HEK293 (cell line): ENCODE results near the gene TSTD2.

Experiments
- CTCF ChIA-PET: fragments of 350-600 bp; formaldehyde crosslinking; extraction: SDS; loops from one replicate; lab custom pipeline; 2021; ENCODE audit warnings: antibody characterized with exemption; lab: Yijun Ruan, JAX
- POLR2A ChIA-PET: fragments of 300-600 bp; formaldehyde crosslinking; extraction: SDS; loops from one replicate; lab custom pipeline; 2020; ENCODE audit warnings: antibody characterized with exemption, inconsistent platforms; lab: Yijun Ruan, JAX
- H3K27ac ChIP-seq: fragments of 200-500 bp; sonication (Bioruptor generic); 2 replicates; pipeline ENCODE4 v1.5.1; 2014; ENCODE audit warnings: low read depth, low read length, control low read depth, inconsistent platforms; ENCODE audit errors: extremely low read depth
- H3K36me3 ChIP-seq, 2 experiments: fragments of 200-500 bp in 1 of 2; sonication (Bioruptor generic) in 1 of 2; 1 replicate in 1 of 2; 2 replicates in 1 of 2; pipeline ENCODE4 v1.5.1; 2014 to 2017; ENCODE audit warnings: inconsistent platforms in 2 of 2, low read length in 2 of 2; ENCODE audit not compliant: control insufficient read depth in 2 of 2, insufficient read depth in 1 of 2
- H3K4me1 ChIP-seq: fragments of 200-500 bp; sonication (Bioruptor generic); 2 replicates; pipeline ENCODE4 v1.5.1; 2014; ENCODE audit warnings: mild to moderate bottlenecking, low read length, inconsistent platforms; ENCODE audit not compliant: control insufficient read depth, insufficient read depth
- H3K4me3 ChIP-seq: 2 replicates; pipeline ENCODE4 v1.5.1; 2011; ENCODE audit warnings: low read depth, mild to moderate bottlenecking, control low read depth, low read length, moderate library complexity
- H3K9me3 ChIP-seq: fragments of 200-500 bp; sonication (Bioruptor generic); 2 replicates; pipeline ENCODE4 v1.5.1; 2014; ENCODE audit warnings: low read depth, low read length, inconsistent platforms; ENCODE audit not compliant: control insufficient read depth, insufficient read depth
- OSR2 ChIP-seq: fragments of 450-650 bp; formaldehyde crosslinking; IDR thresholded peaks from 2 replicates; pipeline ENCODE4 v1.5.1; 2016; ENCODE audit warnings: missing biosample characterization, missing genetic modification characterization
- PRDM4 ChIP-seq: fragments of 450-650 bp; formaldehyde crosslinking; IDR thresholded peaks from 2 replicates; pipeline ENCODE4 v1.5.1; 2017; ENCODE audit warnings: missing biosample characterization, missing genetic modification characterization
- REPIN1 ChIP-seq: fragments of 450-650 bp; formaldehyde crosslinking; IDR thresholded peaks from 2 replicates; pipeline ENCODE4 v1.5.1; 2017; ENCODE audit warnings: missing biosample characterization, missing genetic modification characterization, low read depth
- SP7 ChIP-seq: fragments of 450-650 bp; formaldehyde crosslinking; IDR thresholded peaks from 2 replicates; pipeline ENCODE4 v1.5.1; 2016; ENCODE audit warnings: missing biosample characterization, missing genetic modification characterization
- TCF7L2 ChIP-seq: IDR thresholded peaks from 2 replicates; pipeline ENCODE4 v1.6.1; 2011; ENCODE audit warnings: low read depth, mild to moderate bottlenecking, inconsistent platforms, low read length, moderate library complexity, borderline replicate concordance
- WT1 ChIP-seq: fragments of 450-650 bp; formaldehyde crosslinking; IDR thresholded peaks from 2 replicates; pipeline ENCODE4 v1.5.1; 2016; ENCODE audit warnings: missing biosample characterization, missing genetic modification characterization
- ZBTB20 ChIP-seq: fragments of 450-650 bp; formaldehyde crosslinking; IDR thresholded peaks from 2 replicates; pipeline ENCODE4 v1.5.1; 2016; ENCODE audit warnings: missing biosample characterization, missing genetic modification characterization
- ZBTB21 ChIP-seq: fragments of 450-650 bp; formaldehyde crosslinking; IDR thresholded peaks from 2 replicates; pipeline ENCODE4 v1.5.1; 2017; ENCODE audit warnings: missing biosample characterization, missing genetic modification characterization
- ZBTB7A ChIP-seq: fragments of 450-650 bp; formaldehyde crosslinking; IDR thresholded peaks from 2 replicates; pipeline ENCODE4 v1.5.1; 2016; ENCODE audit warnings: low read depth, missing biosample characterization, missing genetic modification characterization
- ZBTB8A ChIP-seq: fragments of 450-650 bp; formaldehyde crosslinking; IDR thresholded peaks from 2 replicates; pipeline ENCODE4 v1.5.1; 2016; ENCODE audit warnings: missing biosample characterization, missing genetic modification characterization
- ZFHX2 ChIP-seq: fragments of 450-650 bp; formaldehyde crosslinking; conservative IDR thresholded peaks from 2 replicates; pipeline ENCODE4 v1.5.1; 2016; ENCODE audit warnings: missing biosample characterization, missing genetic modification characterization
- ZNF138 ChIP-seq: fragments of 450-650 bp; formaldehyde crosslinking; IDR thresholded peaks from 2 replicates; pipeline ENCODE4 v1.5.1; 2016; ENCODE audit warnings: missing biosample characterization, missing genetic modification characterization, borderline replicate concordance
- ZNF169 ChIP-seq: fragments of 450-650 bp; formaldehyde crosslinking; IDR thresholded peaks from 2 replicates; pipeline ENCODE4 v1.5.1; 2016; ENCODE audit warnings: missing biosample characterization, missing genetic modification characterization
- ZNF2 ChIP-seq: fragments of 450-650 bp; formaldehyde crosslinking; IDR thresholded peaks from 2 replicates; pipeline ENCODE4 v1.5.1; 2016; ENCODE audit warnings: missing biosample characterization, missing genetic modification characterization
- ZNF211 ChIP-seq: fragments of 450-650 bp; formaldehyde crosslinking; IDR thresholded peaks from 2 replicates; pipeline ENCODE4 v1.5.1; 2016; ENCODE audit warnings: low read depth, missing biosample characterization, missing genetic modification characterization
- ZNF266 ChIP-seq: fragments of 450-650 bp; formaldehyde crosslinking; IDR thresholded peaks from 2 replicates; pipeline ENCODE4 v1.5.1; 2016; ENCODE audit warnings: missing biosample characterization, missing genetic modification characterization, low read depth
- ZNF354C ChIP-seq: fragments of 450-650 bp; formaldehyde crosslinking; IDR thresholded peaks from 2 replicates; pipeline ENCODE4 v1.5.1; 2016; ENCODE audit warnings: missing biosample characterization, missing genetic modification characterization, low read depth, borderline replicate concordance
- ZNF510 ChIP-seq: fragments of 450-650 bp; formaldehyde crosslinking; IDR thresholded peaks from 2 replicates; pipeline ENCODE4 v1.5.1; 2018; ENCODE audit warnings: mild to moderate bottlenecking, missing genetic modification characterization, missing biosample characterization; ENCODE audit not compliant: insufficient replicate concordance
- ZNF514 ChIP-seq: fragments of 450-650 bp; formaldehyde crosslinking; IDR thresholded peaks from 2 replicates; pipeline ENCODE4 v1.5.1; 2016; ENCODE audit warnings: missing biosample characterization, missing genetic modification characterization
- ZNF777 ChIP-seq: fragments of 450-650 bp; formaldehyde crosslinking; IDR thresholded peaks from 2 replicates; pipeline ENCODE4 v1.5.1; 2017; ENCODE audit warnings: missing biosample characterization, missing genetic modification characterization, borderline replicate concordance
- ZNF792 ChIP-seq: fragments of 450-650 bp; formaldehyde crosslinking; IDR thresholded peaks from 2 replicates; pipeline ENCODE4 v1.5.1; 2016; ENCODE audit warnings: missing biosample characterization, missing genetic modification characterization
- TF ChIP-seq, protein P1 (sequence below): fragments of 450-650 bp; formaldehyde crosslinking; IDR thresholded peaks from 2 replicates; pipeline ENCODE4 v1.5.1; 2016; ENCODE audit warnings: missing biosample characterization, missing genetic modification characterization, borderline replicate concordance

The TSTD2 gene

DNA sequence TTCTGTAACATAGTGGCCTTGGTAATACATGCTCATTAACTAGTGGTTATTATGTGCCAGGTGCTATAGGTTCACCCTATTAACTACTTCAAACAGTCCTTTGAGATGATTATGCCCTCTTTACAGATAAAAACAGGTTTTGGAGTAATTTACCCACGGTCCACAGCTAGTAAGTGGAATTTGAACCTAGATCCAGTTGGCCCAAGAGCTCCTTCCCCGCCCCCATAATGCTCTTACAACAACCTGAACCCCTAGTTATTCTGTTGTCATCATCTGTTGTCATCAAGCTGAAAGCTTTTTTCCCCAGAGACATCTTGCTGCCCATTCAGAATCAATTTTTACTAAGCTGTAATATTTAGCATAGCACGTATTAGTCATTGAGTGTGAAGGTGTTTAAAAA lies 40.8 kb upstream of the TSTD2 start (continued):
- TF ChIP-seq OSR2 (tag by site-specific recombination) (no peak), ZNF354C (no peak), ZNF510 (tag by site-specific recombination) (no peak)

- Histone ChIP-seq H3K36me3 (peaks cover 23 to 97% of the 10 kb centered on the region in 2 experiments), H3K4me3 (no peak overlapping the region), H3K9me3 (no peaks in the 10 kb centered on the region), H3K27ac (no peak overlapping the region), H3K4me1 (no peaks in the 10 kb centered on the region)
- ChIA-PET CTCF (interaction anchor here (0.6 to 1.2 kb wide), 2 partner anchors 218 to 1797 kb away, joined by 3 to 4 read pairs; partner anchors contain the start of gene ERCC6L2), POLR2A (no interaction called here)
- TF ChIP-seq WT1 (tag by site-specific recombination) (no peak), SP7 (tag by site-specific recombination) (peak; percentile 77)
These were observed 39.2 kb upstream of the TSTD2 start for GRCh38 chr9:97672403-97672802.

DNA sequence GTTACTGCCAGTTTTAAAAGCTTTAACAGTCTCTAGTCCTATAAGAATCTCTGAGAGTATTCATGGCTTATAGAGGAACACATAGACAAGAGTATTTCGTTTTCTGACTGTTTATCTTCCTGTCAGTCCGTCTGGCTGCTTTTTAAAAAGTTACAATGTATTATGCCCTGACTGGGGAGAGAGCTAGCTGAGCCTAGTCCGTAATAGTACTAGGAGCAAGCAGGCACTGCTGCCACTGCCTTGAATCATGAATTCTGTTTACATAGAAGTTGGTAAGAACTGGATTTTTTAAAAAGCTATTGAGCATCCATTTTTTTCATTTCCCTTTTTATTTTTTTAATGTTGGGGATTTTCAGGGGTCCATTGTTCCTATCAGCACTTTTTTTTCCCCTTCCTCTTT lies 37.4 kb upstream of the TSTD2 start:
- TF ChIP-seq REPIN1 (tag by site-specific recombination) (no peak), ZNF138 (tag by site-specific recombination) (no peak), ZNF777 (tag by site-specific recombination) (no peak), TCF7L2 (no peak), ZNF266 (tag by site-specific recombination) (no peak), PRDM4 (tag by site-specific recombination) (no peak), ZNF792 (tag by site-specific recombination) (no peak)
- TF ChIP-seq, protein P1, sequence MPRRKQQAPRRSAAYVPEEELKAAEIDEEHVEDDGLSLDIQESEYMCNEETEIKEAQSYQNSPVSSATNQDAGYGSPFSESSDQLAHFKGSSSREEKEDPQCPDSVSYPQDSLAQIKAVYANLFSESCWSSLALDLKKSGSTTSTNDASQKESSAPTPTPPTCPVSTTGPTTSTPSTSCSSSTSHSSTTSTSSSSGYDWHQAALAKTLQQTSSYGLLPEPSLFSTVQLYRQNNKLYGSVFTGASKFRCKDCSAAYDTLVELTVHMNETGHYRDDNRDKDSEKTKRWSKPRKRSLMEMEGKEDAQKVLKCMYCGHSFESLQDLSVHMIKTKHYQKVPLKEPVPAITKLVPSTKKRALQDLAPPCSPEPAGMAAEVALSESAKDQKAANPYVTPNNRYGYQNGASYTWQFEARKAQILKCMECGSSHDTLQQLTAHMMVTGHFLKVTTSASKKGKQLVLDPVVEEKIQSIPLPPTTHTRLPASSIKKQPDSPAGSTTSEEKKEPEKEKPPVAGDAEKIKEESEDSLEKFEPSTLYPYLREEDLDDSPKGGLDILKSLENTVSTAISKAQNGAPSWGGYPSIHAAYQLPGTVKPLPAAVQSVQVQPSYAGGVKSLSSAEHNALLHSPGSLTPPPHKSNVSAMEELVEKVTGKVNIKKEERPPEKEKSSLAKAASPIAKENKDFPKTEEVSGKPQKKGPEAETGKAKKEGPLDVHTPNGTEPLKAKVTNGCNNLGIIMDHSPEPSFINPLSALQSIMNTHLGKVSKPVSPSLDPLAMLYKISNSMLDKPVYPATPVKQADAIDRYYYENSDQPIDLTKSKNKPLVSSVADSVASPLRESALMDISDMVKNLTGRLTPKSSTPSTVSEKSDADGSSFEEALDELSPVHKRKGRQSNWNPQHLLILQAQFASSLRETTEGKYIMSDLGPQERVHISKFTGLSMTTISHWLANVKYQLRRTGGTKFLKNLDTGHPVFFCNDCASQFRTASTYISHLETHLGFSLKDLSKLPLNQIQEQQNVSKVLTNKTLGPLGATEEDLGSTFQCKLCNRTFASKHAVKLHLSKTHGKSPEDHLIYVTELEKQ (tag by site-specific recombination) = no peak
- TF ChIP-seq, all 188 proteins: peak for 0
- H3K27ac ChIP-seq = no peak overlapping the region
- POLR2A ChIA-PET = no interaction called here
- peaks cover 23 to 99% of the 10 kb centered on the region in 2 experiments for H3K36me3 ChIP-seq
- no peaks in the 10 kb centered on the region for H3K9me3 ChIP-seq
- CTCF ChIA-PET = interaction anchor here (1.0 to 1.4 kb wide), 3 partner anchors 11 to 230 kb away, joined by 3 to 5 read pairs (median 4); no protein-coding TSS in a partner anchor
- H3K4me3 ChIP-seq = no peak overlapping the region
- H3K4me1 ChIP-seq = no peaks in the 10 kb centered on the region

DNA sequence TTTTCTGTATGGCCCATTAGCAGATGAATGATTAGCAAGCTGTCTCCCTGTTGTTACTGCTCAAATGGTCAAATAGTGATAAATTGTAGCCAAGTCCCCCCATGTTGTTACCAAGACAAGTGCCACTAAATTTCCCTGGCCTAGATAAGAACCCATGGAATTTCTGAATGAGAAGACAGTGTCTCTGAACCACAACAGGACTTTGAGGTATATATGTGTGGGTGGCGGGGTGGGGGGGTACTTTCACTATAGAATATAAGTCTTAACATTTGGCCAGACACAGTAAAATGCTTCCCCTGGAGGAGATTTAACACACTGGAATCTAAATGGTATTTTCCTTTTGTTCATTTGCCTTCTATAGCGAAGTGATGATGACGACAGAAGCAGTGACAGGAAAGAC lies 35.3 kb upstream of the TSTD2 start:
- ChIA-PET POLR2A (no interaction called here), CTCF (no interaction called here)
- no peak for TF ChIP-seq ZNF514
- no peak for TF ChIP-seq ZNF169 (tag by site-specific recombination)
- TF ChIP-seq ZFHX2 (tag by site-specific recombination) = no peak
- no peak for TF ChIP-seq ZBTB7A (tag by site-specific recombination)
- TF ChIP-seq ZBTB8A (tag by site-specific recombination) = no peak
- no peak for TF ChIP-seq ZBTB20 (tag by site-specific recombination)
- no peak for TF ChIP-seq ZNF211 (tag by site-specific recombination)
- no peak for TF ChIP-seq ZBTB21 (tag by site-specific recombination)
- TF ChIP-seq ZNF2 (tag by site-specific recombination) = no peak

More for the DNA sequence above, 35.3 kb upstream of the TSTD2 start:
- Histone ChIP-seq H3K4me3 (no peak overlapping the region), H3K4me1 (no peaks in the 10 kb centered on the region), H3K27ac (no peak overlapping the region), H3K36me3 (peaks cover 29 to 97% of the 10 kb centered on the region in 2 experiments), H3K9me3 (no peaks in the 10 kb centered on the region)
